ENCODE results near the gene ADI1. TPM values are rescaled to one million over a fixed set of nuclear protein-coding genes. Genes with fewer than 3 reads are reported as not detected.

The ADI1 gene
- polyA plus RNA-seq, 1 of the 3 experiments (the other 2 are of a cell fraction) = 67.2 TPM

DNA sequence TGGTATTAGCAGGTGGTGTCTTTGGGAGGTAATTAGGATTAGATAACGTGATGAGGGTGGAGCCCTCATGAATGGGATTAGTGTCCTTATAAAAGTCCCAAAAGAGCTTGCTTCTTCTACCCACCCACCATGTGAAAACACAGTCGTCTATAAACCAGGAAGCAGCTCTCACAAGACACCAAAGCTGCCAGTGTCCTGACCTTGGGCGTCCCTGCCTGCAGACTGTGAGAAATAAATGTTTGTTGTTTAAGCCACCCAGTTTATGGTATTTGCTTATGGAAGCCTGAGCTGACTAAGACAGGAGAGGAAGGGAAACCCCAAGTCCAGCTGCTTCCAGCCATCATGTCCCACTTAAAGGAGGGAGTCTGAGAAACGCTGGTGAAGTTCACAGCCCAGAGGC lies 13.6 kb downstream of the ADI1 start:
- no peak overlapping the region for H3K4me2 ChIP-seq
- H3K9ac ChIP-seq = no peak overlapping the region
- ChIA-PET CTCF (interaction anchor here (0.6 to 1.0 kb wide), 3 partner anchors 44 to 145 kb away, joined by 3 read pairs; no protein-coding TSS in a partner anchor), POLR2A (no interaction called here)
- H4K20me1 ChIP-seq (ENCODE audit: insufficient read depth) = no peaks in the 10 kb centered on the region
- H3F3A ChIP-seq (replicated peaks; ENCODE audit: insufficient read depth) = no peaks in the 10 kb centered on the region
- peaks cover 26 to 33% of the 10 kb centered on the region in 2 experiments for H3K36me3 ChIP-seq (replicated peaks in 1 of 2; ENCODE audit: control insufficient read depth in 1 of 2, insufficient read depth in 2 of 2, low read length in 1 of 2)
- H3K27me3 ChIP-seq (ENCODE audit: insufficient read depth) = no peaks in the 10 kb centered on the region
- DNase-seq = no peak
- H3K27ac ChIP-seq (ENCODE audit: low read depth in 2 of 2, low read length in 1 of 2) = no peak overlapping the region
- H3K9me3 ChIP-seq = no peaks in the 10 kb centered on the region
- no peaks in the 10 kb centered on the region for H3K4me1 ChIP-seq (ENCODE audit: control insufficient read depth in 1 of 2, insufficient read depth in 2 of 2, low read depth in 1 of 2, low read length in 1 of 2)
- no peak overlapping the region for H3K4me3 ChIP-seq (ENCODE audit: low read depth in 2 of 2, low read length in 1 of 2)
- TF ChIP-seq GATA2 (CRISPR knock-in tag; IDR thresholded peaks at IDR 0.05) = no peak
- TF ChIP-seq RFX5 (IDR thresholded peaks at IDR 0.05; ENCODE audit: low read length) = no peak
- no peak for TF ChIP-seq FOXM1 (IDR thresholded peaks at IDR 0.05; ENCODE audit: low read depth)
- no peak for TF ChIP-seq RCOR1 (IDR thresholded peaks at IDR 0.05; ENCODE audit: low read length)
- TF ChIP-seq GABPA (IDR thresholded peaks at IDR 0.05; ENCODE audit: low read depth) = no peak
- no peak for TF ChIP-seq YY1 (IDR thresholded peaks at IDR 0.05; ENCODE audit: low read depth)
- no peak for TF ChIP-seq USF2 (IDR thresholded peaks at IDR 0.05; ENCODE audit: borderline replicate concordance, low read depth, low read length)
- no peak for TF ChIP-seq POLR2AphosphoS5 (IDR thresholded peaks at IDR 0.05; ENCODE audit: low read depth, low read length)
- no peak for TF ChIP-seq TEAD4 (IDR thresholded peaks at IDR 0.05; ENCODE audit: borderline replicate concordance, insufficient read depth)
- no peak for TF ChIP-seq ELF1 (IDR thresholded peaks at IDR 0.05)
- no peak for TF ChIP-seq MXI1 (IDR thresholded peaks at IDR 0.05; ENCODE audit: low read depth, low read length)
- TF ChIP-seq, protein P1, sequence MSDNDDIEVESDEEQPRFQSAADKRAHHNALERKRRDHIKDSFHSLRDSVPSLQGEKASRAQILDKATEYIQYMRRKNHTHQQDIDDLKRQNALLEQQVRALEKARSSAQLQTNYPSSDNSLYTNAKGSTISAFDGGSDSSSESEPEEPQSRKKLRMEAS (IDR thresholded peaks at IDR 0.05; ENCODE audit: low read depth) = no peak
- TF ChIP-seq TAF1 (IDR thresholded peaks at IDR 0.05; ENCODE audit: borderline replicate concordance, low read depth, low read length) = no peak
- H3K79me2 ChIP-seq (ENCODE audit: insufficient read depth) = no peaks in the 10 kb centered on the region
- H2AFZ ChIP-seq (ENCODE audit: low read depth) = no peak overlapping the region
- WGBS (ENCODE audit: low lambda C conversion rate) = 72% methylated on average over 4 of the region's 4 CpGs
- no peaks in the 10 kb centered on the region for H3K9me2 ChIP-seq

- H2AFZ ChIP-seq (ENCODE audit: low read depth) = no peak overlapping the region
- no peak overlapping the region for H3K27ac ChIP-seq (ENCODE audit: low read depth in 2 of 2, low read length in 1 of 2)
- H3K4me3 ChIP-seq (ENCODE audit: low read depth in 2 of 2, low read length in 1 of 2) = no peak overlapping the region
- no peaks in the 10 kb centered on the region for H3F3A ChIP-seq (replicated peaks; ENCODE audit: insufficient read depth)
- H3K9me3 ChIP-seq = no peaks in the 10 kb centered on the region
- no peak for DNase-seq
- 97% methylated on average over 5 of the region's 5 CpGs for WGBS (ENCODE audit: low lambda C conversion rate)
- H3K4me1 ChIP-seq (ENCODE audit: control insufficient read depth in 1 of 2, insufficient read depth in 2 of 2, low read depth in 1 of 2, low read length in 1 of 2) = no peaks in the 10 kb centered on the region
- H3K36me3 ChIP-seq (replicated peaks in 1 of 2; ENCODE audit: control insufficient read depth in 1 of 2, insufficient read depth in 2 of 2, low read length in 1 of 2) = peaks cover 25 to 35% of the 10 kb centered on the region in 2 experiments
- no peak overlapping the region for H3K9ac ChIP-seq
- POLR2A ChIA-PET = interaction anchor here (0.8 kb wide), 1 partner anchor 14 kb away, joined by 3 read pairs; no protein-coding TSS in a partner anchor
- H4K20me1 ChIP-seq (ENCODE audit: insufficient read depth) = no peaks in the 10 kb centered on the region
- no peaks in the 10 kb centered on the region for H3K27me3 ChIP-seq (ENCODE audit: insufficient read depth)
- H3K4me2 ChIP-seq = no peak overlapping the region
- CTCF ChIA-PET = interaction anchor here (0.7 kb wide), 1 partner anchor 97 kb away, joined by 3 read pairs; no protein-coding TSS in a partner anchor
- no peaks in the 10 kb centered on the region for H3K79me2 ChIP-seq (ENCODE audit: insufficient read depth)
- no peaks in the 10 kb centered on the region for H3K9me2 ChIP-seq
- no peak for TF ChIP-seq YY1 (IDR thresholded peaks at IDR 0.05; ENCODE audit: low read depth)
- TF ChIP-seq, protein P1 (IDR thresholded peaks at IDR 0.05; ENCODE audit: low read depth) = no peak
- no peak for TF ChIP-seq IRF3 (IDR thresholded peaks at IDR 0.05; ENCODE audit: low read depth, low read length)
- TF ChIP-seq RFX5 (IDR thresholded peaks at IDR 0.05; ENCODE audit: low read length) = no peak
- no peak for TF ChIP-seq RXRA (IDR thresholded peaks at IDR 0.05; ENCODE audit: borderline replicate concordance, low read depth)
- no peak for TF ChIP-seq MEF2A (IDR thresholded peaks at IDR 0.05; ENCODE audit: borderline replicate concordance, low read depth)
- TF ChIP-seq RCOR1 (IDR thresholded peaks at IDR 0.05; ENCODE audit: low read length) = no peak
- TF ChIP-seq, protein P2, sequence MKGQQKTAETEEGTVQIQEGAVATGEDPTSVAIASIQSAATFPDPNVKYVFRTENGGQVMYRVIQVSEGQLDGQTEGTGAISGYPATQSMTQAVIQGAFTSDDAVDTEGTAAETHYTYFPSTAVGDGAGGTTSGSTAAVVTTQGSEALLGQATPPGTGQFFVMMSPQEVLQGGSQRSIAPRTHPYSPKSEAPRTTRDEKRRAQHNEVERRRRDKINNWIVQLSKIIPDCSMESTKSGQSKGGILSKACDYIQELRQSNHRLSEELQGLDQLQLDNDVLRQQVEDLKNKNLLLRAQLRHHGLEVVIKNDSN (IDR thresholded peaks at IDR 0.05; ENCODE audit: borderline replicate concordance, low read depth) = no peak
- TF ChIP-seq POLR2AphosphoS5 (IDR thresholded peaks at IDR 0.05; ENCODE audit: low read depth, low read length) = no peak
- TF ChIP-seq TCF12 (IDR thresholded peaks at IDR 0.05) = no peak
- TF ChIP-seq SMC3 (IDR thresholded peaks at IDR 0.05; ENCODE audit: low read depth, low read length) = no peak
- TF ChIP-seq USF2 (IDR thresholded peaks at IDR 0.05; ENCODE audit: borderline replicate concordance, low read depth, low read length) = no peak
- TF ChIP-seq MXI1 (IDR thresholded peaks at IDR 0.05; ENCODE audit: low read depth, low read length) = no peak
- TF ChIP-seq ELF1 (IDR thresholded peaks at IDR 0.05) = no peak
- TF ChIP-seq, protein P3, sequence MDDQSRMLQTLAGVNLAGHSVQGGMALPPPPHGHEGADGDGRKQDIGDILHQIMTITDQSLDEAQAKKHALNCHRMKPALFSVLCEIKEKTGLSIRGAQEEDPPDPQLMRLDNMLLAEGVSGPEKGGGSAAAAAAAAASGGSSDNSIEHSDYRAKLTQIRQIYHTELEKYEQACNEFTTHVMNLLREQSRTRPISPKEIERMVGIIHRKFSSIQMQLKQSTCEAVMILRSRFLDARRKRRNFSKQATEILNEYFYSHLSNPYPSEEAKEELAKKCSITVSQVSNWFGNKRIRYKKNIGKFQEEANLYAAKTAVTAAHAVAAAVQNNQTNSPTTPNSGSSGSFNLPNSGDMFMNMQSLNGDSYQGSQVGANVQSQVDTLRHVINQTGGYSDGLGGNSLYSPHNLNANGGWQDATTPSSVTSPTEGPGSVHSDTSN (IDR thresholded peaks at IDR 0.05) = no peak
- no peak for TF ChIP-seq FOXM1 (IDR thresholded peaks at IDR 0.05; ENCODE audit: low read depth)
Observed at GRCh38 chr2:3504741-3505140, 14.6 kb downstream of the ADI1 start.

All from SK-N-SH (cell line).